ENCODE measurements around the gene PCDH9. TPM values are rescaled to one million over a fixed set of nuclear protein-coding genes. Genes with fewer than 3 reads are reported as not detected.
A peak's percentile ranks its signal among the peaks of the same experiment; 100 is the strongest.

PCDH9 gene
- total RNA-seq, 1 donor from 2014 or later = 33.8 TPM

GRCh38 chr13:66354879-66355751, 875.0 kb downstream of the PCDH9 start:
- Mint-ChIP-seq H3K27ac (ENCODE audit: unreplicated experiment) (no peak overlapping the region), H3K4me1 (ENCODE audit: unreplicated experiment) (peaks cover 41% of the 10 kb centered on the region), H3K9me3 (ENCODE audit: unreplicated experiment) (peaks cover 7% of the 10 kb centered on the region), H3K4me3 (ENCODE audit: unreplicated experiment) (no peak overlapping the region), H3K36me3 (ENCODE audit: unreplicated experiment) (peaks cover 3% of the 10 kb centered on the region), H3K27me3 (ENCODE audit: unreplicated experiment) (no peaks in the 10 kb centered on the region)
- no peak for DNase-seq (ENCODE audit: extremely low spot score, unreplicated experiment)
- TF ChIP-seq, protein P1, sequence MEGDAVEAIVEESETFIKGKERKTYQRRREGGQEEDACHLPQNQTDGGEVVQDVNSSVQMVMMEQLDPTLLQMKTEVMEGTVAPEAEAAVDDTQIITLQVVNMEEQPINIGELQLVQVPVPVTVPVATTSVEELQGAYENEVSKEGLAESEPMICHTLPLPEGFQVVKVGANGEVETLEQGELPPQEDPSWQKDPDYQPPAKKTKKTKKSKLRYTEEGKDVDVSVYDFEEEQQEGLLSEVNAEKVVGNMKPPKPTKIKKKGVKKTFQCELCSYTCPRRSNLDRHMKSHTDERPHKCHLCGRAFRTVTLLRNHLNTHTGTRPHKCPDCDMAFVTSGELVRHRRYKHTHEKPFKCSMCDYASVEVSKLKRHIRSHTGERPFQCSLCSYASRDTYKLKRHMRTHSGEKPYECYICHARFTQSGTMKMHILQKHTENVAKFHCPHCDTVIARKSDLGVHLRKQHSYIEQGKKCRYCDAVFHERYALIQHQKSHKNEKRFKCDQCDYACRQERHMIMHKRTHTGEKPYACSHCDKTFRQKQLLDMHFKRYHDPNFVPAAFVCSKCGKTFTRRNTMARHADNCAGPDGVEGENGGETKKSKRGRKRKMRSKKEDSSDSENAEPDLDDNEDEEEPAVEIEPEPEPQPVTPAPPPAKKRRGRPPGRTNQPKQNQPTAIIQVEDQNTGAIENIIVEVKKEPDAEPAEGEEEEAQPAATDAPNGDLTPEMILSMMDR (IDR thresholded peaks at IDR 0.05) = no peak

GRCh38 chr13:66353664-66354063, 876.5 kb downstream of the PCDH9 start:
- Mint-ChIP-seq H3K27ac (ENCODE audit: unreplicated experiment) (peak overlapping the region; percentile 63), H3K4me1 (ENCODE audit: unreplicated experiment) (peaks cover 51% of the 10 kb centered on the region), H3K4me3 (ENCODE audit: unreplicated experiment) (no peak overlapping the region), H3K36me3 (ENCODE audit: unreplicated experiment) (peaks cover 3% of the 10 kb centered on the region), H3K27me3 (ENCODE audit: unreplicated experiment) (no peaks in the 10 kb centered on the region), H3K9me3 (ENCODE audit: unreplicated experiment) (peaks cover 9% of the 10 kb centered on the region)
- TF ChIP-seq, protein P1 (IDR thresholded peaks at IDR 0.05) = peak; percentile 44
- no peak for DNase-seq (ENCODE audit: extremely low spot score, unreplicated experiment)

DNA sequence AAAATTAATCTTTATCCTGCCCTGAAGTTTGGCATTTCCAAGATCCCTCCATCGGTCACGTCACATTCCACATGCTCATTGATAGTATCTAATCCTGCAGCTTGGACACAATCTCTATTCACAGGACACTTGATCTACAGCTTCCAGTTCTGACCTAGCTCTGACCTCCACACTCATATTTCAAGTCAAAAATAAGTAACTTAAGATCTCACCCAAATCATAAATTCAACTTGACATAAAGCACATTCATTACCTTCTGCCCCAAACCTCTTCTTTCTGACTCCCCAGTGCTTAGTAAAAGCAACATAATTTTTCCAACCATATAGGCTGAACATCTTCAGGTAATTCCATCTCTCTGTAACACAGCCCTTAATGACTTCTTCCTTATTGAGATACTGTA, 880.2 kb downstream of the PCDH9 start:
- TF ChIP-seq, protein P1 (IDR thresholded peaks at IDR 0.05) = no peak
- H3K4me3 Mint-ChIP-seq (ENCODE audit: unreplicated experiment) = no peak overlapping the region
- DNase-seq (ENCODE audit: extremely low spot score, unreplicated experiment) = no peak
- no peaks in the 10 kb centered on the region for H3K27me3 Mint-ChIP-seq (ENCODE audit: unreplicated experiment)
- peaks cover 9% of the 10 kb centered on the region for H3K9me3 Mint-ChIP-seq (ENCODE audit: unreplicated experiment)
- H3K27ac Mint-ChIP-seq (ENCODE audit: unreplicated experiment) = no peak overlapping the region
- H3K36me3 Mint-ChIP-seq (ENCODE audit: unreplicated experiment) = peaks cover 3% of the 10 kb centered on the region
- H3K4me1 Mint-ChIP-seq (ENCODE audit: unreplicated experiment) = peaks cover 47% of the 10 kb centered on the region

- H3K4me1 Mint-ChIP-seq (ENCODE audit: unreplicated experiment) = peaks cover 44% of the 10 kb centered on the region
- peak overlapping the region; percentile 51 for H3K27ac Mint-ChIP-seq (ENCODE audit: unreplicated experiment)
- H3K27me3 Mint-ChIP-seq (ENCODE audit: unreplicated experiment) = no peaks in the 10 kb centered on the region
- H3K4me3 Mint-ChIP-seq (ENCODE audit: unreplicated experiment) = no peak overlapping the region
- peaks cover 9% of the 10 kb centered on the region for H3K9me3 Mint-ChIP-seq (ENCODE audit: unreplicated experiment)
- no peak for DNase-seq (ENCODE audit: extremely low spot score, unreplicated experiment)
- TF ChIP-seq, protein P1 (IDR thresholded peaks at IDR 0.05) = no peak
- H3K36me3 Mint-ChIP-seq (ENCODE audit: unreplicated experiment) = peaks cover 3% of the 10 kb centered on the region
Measured at GRCh38 chr13:66348745-66349690, 881.1 kb downstream of the PCDH9 start.
